ENCODE results near the gene AACS. TPM values are rescaled to one million over a fixed set of nuclear protein-coding genes. Genes with fewer than 3 reads are reported as not detected.

The AACS gene
- total and polyA plus RNA-seq, 2 of the 13 experiments (the other 11 are each of a cell fraction or from before 2014, with no cell fraction given) = 23.3 to 28.8 TPM

GRCh38 chr12:125065919-125066570, 810 bp downstream of the AACS start (continued):
- no peak for TF ChIP-seq HNF1B (CRISPR knock-in tag; IDR thresholded peaks at IDR 0.05)
- 0 out of 2 replicates have a peak, but pooled peaks have one; percentile 9 for TF ChIP-seq THAP8 (CRISPR knock-in tag; IDR thresholded peaks at IDR 0.05; ENCODE audit: borderline replicate concordance)
- TF ChIP-seq KDM2A (CRISPR knock-in tag; IDR thresholded peaks at IDR 0.05; ENCODE audit: borderline replicate concordance, low read depth) = peak; percentile 24; the same call in 1 of the 2 replicates
- TF ChIP-seq ZMYM4 (CRISPR knock-in tag; IDR thresholded peaks at IDR 0.05) = 0 out of 2 replicates have a peak, but pooled peaks have one; percentile 5
- TF ChIP-seq FOXC1 (CRISPR knock-in tag; IDR thresholded peaks at IDR 0.05; ENCODE audit: borderline replicate concordance) = 0 out of 2 replicates have a peak, but pooled peaks have one; percentile 12
- no peak for TF ChIP-seq ZNF549 (CRISPR knock-in tag; IDR thresholded peaks at IDR 0.05)
- peak; percentile 70; the same call in 1 of the 2 replicates for TF ChIP-seq EED (CRISPR knock-in tag; IDR thresholded peaks at IDR 0.05)
- TF ChIP-seq ZNF280D (CRISPR knock-in tag; IDR thresholded peaks at IDR 0.05) = no peak
- peak; percentile 87 for TF ChIP-seq ZNF263 (CRISPR knock-in tag; IDR thresholded peaks at IDR 0.05)
- no peak for TF ChIP-seq ZNF784 (CRISPR knock-in tag; IDR thresholded peaks at IDR 0.05; ENCODE audit: borderline replicate concordance)
- TF ChIP-seq ZNF292 (CRISPR knock-in tag; IDR thresholded peaks at IDR 0.05; ENCODE audit: borderline replicate concordance, low read depth) = no peak
- TF ChIP-seq ZNF687 (CRISPR knock-in tag; IDR thresholded peaks at IDR 0.05) = peak; percentile 68
- TF ChIP-seq GZF1 (CRISPR knock-in tag; IDR thresholded peaks at IDR 0.05) = no peak
- TF ChIP-seq SCMH1 (CRISPR knock-in tag; IDR thresholded peaks at IDR 0.05; ENCODE audit: borderline replicate concordance) = no peak
- no peak for TF ChIP-seq ZNF552 (CRISPR knock-in tag; IDR thresholded peaks at IDR 0.05; ENCODE audit: borderline replicate concordance)
